GM19452 (cell line): Measurements from ENCODE around the gene TECPR1.

ENCODE experiments used
- ATAC-seq: cut with Tn5 transposase; IDR thresholded peaks from one replicate; pipeline ENCODE4 v1.9.1; 2021; ENCODE audit not compliant: unreplicated experiment

Gene TECPR1

DNA sequence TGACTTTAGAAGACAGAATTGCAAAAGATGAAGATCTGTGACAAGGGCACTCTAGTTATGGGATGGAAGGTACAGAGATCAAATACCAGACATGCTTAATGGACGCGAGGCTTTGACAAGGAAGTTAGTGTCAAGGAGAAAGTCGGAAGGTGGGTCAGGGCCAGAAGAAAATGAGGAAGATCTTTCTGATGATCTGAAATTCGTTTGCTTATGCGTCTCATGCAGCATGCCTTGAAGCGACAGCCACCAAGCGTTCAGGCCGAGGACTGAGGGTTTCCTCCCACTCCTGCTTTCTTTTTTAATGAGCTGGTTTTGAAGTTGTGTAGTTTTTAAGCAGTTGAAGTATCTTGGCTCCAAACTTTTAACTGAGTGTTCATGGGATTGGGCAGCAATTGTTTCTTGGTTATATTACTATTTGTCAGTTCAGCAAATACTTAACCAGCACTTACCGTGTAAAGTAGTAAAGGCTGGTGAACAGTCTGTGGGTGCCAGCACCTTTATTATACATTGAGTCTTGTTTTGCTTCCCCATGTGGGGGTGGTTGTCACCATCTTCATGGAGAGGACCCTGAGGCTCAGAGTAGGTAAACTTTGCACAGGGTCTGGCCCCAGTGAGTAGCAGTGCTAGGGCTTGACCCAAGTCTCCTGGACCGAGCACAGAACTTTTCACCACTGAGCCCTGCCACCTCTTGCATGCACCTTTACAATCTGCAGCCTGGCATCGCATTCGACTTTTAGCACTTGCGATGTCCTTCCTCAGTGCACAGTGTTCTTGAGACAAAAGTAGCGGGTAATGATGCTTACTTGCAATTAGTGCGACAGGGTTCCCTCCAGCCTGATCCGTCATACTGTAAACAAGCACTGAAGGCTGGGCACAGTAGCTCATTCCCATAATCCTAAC, 55.1 kb downstream of the TECPR1 start:
- ATAC-seq: no peak

DNA sequence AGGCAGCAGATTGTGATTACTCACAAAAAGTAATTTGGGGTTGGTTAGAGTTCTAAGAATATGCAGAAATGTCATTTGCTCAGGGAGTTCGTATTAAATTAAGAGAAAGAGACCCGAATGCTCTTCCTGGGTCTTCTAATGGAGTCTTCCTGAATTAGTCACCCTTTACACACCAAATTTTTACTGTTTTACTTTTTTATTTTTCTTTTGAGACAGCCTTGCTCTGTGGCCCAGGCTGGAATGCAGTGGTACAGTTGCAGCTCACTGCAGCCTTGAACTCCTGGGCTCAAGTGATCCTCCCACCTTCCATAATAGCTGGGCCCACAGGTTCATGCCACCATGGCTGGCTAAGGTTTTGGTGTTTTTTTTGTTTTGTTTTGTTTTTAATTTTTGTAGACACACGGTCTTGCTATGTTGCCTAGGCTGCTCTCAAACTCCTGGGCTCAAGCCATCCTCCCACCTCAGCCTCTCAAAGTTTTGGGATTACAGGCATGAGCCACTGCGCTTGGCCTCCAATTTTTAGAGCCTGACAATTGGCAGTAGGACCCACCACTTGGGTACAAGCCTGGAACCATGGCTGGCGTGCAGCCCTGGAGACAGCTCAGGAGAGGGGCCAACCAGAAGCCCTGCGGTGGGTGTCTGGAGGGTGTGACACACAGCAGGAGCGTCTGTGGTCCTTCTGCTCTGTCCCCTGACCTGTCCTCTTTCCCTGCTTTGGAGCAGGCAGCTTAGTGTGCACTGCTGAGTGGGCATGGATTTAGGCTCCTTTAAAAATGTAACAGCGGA, 57.2 kb downstream of the TECPR1 start:
- ATAC-seq: no peak

DNA sequence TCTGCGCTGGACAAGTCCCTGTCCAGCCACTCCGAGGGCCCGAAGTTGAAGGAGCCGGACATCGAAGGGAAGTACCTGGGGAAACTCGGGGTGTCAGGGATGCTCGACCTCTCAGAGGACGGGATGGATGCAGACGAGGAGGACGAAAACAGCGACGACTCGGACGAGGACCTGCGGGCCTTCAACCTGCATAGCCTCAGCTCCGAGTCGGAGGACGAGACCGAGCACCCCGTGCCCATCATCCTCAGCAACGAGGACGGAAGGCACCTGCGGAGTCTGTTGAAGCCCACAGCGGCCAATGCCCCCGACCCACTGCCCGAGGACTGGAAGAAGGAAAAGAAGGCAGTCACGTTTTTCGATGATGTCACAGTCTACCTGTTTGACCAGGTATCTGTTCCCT, 57.8 kb downstream of the TECPR1 start:
- ATAC-seq: no peak

DNA sequence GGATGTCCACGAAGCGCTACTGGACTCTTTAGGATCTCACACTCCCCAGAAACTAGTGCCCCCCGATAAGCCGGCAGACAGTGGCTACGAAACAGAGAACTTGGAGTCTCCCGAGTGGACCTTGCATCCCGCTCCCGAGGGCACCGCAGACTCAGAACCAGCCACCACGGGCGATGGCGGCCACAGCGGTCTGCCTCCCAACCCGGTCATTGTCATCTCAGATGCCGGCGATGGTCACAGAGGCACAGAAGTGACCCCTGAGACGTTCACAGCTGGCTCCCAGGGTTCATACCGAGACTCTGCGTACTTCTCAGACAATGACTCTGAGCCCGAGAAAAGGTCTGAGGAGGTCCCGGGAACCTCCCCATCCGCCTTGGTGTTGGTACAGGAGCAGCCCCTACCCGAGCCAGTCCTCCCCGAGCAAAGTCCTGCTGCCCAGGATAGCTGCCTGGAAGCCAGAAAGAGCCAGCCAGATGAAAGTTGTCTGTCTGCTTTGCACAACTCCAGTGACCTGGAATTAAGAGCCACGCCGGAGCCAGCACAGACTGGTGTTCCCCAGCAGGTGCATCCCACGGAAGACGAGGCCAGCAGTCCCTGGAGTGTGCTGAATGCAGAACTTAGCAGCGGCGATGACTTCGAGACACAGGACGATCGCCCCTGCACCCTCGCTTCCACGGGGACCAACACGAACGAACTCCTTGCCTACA, 58.4 kb downstream of the TECPR1 start:
- ATAC-seq: no peak

DNA sequence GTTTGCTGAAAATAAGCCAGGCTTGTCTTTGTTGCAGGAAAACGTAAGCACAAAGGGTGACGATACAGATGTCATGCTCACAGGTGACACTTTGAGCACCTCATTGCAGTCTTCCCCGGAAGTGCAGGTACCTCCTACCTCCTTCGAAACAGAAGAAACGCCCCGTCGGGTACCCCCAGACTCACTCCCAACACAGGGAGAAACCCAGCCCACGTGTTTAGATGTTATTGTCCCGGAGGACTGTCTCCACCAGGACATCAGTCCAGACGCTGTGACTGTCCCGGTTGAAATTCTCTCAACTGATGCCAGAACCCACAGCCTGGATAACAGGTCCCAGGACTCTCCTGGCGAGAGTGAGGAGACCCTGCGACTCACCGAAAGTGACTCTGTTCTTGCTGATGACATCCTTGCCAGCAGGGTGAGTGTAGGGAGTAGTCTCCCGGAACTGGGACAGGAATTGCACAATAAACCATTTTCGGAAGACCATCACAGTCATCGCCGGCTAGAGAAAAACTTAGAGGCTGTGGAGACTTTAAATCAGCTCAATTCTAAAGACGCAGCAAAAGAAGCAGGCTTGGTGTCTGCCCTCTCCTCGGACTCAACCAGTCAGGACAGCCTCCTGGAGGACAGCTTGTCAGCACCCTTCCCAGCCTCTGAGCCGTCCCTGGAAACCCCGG, 59.1 kb downstream of the TECPR1 start:
- ATAC-seq: no peak

DNA sequence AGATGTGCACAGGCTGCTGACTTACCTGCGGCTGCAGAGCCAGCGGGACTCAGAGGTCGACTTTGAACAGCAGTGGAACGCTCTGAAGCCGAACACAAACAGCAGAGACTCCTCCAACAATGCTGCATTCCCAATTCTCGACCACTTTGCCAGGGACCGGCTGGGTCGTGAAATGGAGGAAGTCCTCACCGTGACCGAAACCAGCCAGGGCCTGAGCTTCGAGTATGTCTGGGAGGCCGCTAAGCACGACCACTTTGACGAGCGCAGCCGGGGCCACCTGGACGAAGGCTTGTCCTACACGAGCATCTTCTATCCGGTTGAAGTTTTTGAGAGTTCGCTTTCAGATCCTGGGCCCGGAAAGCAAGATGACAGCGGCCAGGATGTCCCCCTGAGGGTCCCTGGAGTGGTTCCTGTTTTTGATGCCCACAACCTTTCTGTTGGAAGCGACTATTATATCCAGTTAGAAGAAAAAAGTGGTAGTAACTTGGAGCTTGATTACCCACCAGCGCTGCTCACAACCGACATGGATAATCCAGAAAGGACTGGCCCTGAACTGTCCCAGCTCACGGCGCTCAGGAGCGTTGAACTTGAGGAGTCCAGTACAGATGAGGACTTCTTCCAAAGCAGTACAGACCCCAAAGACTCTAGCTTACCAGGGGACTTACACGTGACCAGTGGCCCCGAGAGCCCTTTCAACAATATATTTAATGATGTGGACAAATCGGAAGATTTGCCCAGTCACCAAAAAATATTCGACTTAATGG, 60.2 kb downstream of the TECPR1 start:
- no peak for ATAC-seq

DNA sequence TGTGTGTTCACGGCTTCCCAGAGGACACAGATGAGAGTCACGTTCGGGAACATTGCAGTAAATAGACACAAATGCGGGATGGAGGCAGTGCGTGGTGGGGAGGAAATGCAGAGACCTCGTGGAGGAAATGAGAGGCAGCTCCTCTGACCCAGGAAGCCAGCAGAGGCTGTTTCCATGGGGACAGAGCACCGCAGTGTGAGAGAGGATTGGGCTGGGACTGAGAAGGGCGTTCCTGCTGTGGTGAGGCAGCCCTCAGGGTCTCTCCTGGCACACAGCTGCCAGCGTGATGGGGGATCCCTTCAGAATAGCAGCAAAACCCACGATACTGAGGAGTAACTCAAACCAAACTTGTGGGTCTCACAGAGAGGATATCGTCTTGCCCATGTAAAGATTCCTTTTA, 62.5 kb downstream of the TECPR1 start:
- no peak for ATAC-seq

DNA sequence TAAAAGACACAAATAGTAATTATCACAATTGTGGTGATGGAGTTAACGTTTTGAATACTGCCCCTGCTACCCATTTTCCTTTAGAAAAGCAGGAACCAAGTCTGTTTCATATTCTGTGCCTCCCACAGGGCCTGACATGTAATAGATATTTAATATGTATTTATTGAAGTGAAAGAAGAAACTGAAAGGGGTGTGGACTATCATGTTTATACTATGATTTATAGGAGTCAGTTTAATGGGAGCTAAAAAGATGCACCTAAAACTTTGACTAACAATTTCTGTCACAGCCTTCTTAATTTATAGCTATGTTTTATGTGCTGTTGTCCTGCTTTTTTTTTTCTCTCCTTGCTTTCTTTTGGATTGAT, 64.9 kb downstream of the TECPR1 start:
- no peak for ATAC-seq

DNA sequence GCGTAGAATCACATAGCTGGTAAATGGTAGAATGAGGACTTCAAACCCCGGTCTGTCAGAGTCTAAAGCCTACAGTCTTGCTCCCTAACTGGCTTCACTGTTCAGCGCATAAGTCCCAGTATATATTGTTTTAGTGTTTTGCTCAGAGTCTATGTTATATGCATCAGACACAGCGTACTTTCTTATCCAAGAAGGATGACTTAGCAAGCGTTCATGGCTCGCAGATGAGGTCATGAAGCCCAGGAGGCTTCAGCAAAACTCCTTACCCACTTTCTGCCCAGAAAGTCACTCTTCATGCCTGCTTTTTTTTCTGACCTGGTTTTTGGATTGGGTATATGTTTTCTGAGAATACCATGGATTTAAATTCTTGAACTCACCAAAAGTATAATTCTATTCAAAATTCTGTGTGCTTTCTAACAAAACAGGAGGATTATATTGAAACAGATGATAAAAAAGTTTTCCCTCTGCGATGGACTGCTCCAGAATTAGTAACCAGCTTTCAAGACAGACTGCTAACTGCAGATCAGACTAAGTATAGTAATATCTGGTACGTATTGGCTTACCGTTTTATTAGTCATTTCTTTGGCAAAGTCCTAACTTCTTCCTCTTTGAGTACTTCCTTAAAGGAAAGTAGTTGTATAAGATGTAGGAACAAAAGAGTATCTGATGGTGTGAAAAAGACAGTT, 65.4 kb downstream of the TECPR1 start:
- ATAC-seq: no peak

DNA sequence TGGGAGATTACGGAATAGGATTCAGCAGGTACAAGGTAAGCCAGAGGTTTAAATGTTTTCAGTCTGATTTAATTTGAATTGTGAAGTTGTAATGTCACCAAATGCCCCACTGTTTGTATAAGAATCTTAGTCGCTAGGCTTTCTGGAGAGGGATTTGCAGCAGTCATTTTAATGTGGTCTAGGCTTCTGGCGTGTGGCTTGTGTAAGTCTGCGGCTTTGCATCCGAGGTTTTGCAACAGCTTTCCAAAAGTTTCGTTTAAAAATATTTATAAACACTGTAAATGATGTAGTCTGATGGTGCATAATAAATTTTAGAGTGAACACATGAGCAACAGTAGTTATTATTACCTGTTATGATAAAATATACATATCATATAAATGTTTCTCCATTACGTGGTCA, 66.9 kb downstream of the TECPR1 start:
- ATAC-seq: no peak

DNA sequence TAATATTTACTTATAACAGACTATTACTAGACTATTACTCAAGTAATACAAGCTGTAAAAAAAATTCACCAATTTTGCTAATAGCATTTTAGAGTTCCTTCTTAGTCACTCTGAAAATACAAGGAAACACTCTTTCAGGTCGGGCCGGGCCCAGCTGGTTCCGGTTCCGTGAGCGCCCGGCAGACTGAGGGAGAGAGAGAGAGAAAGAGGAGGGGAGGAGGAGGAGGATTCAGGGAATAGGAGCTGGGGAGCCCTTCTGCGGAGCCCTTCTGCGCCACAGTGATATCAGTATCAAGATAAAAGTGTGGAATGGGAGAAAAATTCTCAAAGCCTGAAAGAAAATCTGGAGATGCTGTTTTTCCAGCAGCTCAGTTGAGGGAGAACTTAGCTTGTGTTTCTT, 71.3 kb downstream of the TECPR1 start:
- no peak for ATAC-seq

DNA sequence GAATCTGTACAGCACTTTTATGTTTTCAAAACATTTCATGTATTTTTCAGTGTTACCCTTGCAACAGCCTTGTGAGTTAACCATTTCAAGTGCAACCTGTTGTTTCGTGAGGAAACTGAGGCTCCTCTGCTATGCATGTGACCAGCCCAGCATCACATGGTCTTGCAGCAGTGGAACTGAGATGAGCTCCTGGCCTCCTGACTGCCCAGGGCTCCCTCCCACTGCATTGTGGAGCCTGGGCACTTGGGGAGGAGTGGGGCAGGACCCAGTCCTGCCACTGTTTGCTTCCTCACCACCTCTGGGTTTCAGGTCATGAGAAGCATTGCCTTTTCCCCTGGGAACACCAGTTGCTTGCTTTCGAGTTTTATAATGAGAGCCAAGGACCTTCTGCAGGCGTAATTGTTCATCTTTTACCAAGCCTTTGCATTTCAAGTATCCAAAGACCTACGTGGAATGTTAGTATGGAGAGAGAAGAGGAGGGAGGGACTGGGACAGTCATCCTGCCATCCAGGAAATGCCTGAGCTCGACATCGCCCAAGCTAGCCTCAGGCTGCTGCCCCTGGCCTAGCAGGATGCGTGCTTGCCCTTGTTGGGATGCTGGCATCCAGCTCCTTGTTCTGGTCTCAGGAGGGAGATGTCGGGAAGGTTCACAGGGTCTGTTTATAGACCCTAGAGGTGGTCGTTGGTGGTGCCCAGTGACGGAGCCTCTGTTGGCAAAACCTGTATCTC, 73.1 kb downstream of the TECPR1 start:
- no peak for ATAC-seq

DNA sequence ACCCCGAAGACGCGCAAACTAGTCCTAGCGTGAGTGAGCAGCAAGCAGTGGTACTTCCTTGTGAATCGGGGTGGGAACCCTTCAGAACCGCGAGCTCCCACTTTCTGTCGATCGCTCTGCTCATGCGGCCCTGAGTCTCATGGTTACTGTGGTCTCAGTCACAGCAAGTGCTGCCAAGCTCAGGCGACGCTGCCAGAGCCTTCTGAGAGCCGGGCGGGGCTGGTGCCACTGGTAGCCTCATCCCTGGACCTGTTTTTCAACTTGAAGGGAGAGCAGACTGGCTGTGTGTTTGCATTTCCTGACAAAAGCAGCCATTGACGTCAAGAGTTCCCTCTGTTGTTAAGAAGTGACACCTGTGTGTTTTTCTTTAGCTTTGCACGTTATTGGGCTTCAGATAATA, 73.7 kb downstream of the TECPR1 start:
- no peak for ATAC-seq

DNA sequence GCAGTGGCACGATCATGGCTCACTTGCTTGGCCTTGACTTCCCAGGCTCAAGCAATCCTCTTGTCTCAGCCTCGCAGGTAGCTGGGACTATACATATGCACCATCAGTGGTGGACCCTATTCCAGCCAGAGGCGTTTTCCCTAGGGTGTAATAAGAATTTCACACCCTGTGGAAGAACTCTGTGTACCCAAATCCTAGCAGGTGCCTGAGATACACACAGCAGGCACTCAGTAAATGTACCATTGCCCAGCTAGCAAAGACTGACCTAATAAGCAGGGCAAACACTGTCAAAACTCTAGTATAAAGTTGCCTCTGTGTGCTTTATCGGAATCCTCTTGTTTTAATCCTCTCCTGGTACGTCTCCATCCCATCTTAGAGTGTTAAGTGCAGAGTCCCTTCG, 74.5 kb downstream of the TECPR1 start:
- no peak for ATAC-seq

DNA sequence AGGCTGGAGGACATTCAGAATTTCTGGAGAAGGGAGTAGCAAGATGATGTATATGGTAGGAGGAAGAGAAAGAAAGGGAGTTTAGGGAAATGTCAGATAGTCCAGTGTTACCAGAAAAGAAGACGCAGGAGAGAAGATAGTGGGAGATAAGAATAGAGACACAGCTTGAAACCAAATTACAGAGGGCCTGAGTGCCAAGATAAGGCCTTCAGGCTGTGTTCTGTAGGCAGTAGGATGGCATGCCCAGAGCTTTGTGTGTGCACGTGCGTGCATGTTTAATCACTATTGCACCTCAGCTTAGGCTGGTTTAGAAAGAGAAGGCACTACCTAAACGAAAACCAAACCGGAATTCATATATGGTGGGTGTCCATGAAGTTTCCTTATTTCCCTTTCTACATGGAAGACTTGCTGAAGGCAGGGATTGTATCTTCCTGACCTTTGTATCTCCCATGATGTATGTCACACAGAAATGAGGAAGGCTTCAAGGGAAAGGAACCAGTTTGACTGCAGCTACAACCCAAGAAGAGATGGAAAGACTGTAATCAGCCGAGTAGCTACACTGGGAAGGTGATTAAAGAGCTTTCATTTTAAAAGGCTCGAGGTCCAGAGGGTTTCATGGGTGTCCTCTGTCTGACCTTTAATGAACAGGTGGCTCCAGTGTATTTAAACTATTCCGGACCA, 76.6 kb downstream of the TECPR1 start:
- ATAC-seq: no peak

DNA sequence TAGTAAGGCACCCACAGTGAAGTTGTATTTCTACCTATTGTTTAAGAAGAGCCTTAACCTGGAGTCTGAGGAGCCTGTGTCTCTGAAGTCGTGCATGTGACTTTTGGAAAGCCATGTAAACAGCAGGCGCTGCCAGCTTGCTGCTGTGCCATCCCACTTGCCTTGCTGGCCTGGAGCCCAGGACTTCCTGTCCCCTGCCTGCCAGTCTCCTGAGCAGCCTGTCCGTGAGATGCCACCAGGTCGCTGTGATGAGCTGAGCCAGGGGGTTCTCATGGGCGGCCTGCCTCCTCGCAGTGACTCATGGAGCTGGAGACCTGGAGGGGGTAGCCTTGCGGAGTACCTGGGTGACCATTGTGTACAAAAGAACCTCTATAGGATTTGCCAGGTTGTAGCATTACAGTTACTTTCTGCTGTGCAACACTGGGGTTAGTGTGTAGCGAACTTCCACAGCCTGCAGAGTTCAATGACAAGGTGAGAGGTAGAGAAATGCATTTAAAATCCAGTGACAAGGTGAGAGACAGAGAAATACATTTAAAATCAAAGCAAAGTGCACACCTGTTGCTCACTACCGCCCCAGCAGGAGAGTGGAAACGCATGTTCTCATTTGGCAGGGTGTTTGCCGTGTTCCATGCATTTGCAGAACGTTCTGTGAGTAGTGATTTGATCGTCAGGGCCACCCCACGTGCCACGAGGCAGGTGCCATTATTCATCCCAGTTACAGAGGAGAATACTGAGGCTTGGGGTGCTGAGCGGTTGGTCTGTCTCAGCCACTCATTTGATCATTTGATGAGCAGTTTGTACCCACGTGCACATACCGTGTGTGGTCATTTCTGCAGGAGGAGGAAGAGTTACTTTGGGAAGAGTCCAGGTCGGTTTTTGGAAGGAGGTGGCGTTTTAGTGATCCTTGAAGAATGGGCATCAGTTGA, 77.4 kb downstream of the TECPR1 start:
- ATAC-seq: no peak

DNA sequence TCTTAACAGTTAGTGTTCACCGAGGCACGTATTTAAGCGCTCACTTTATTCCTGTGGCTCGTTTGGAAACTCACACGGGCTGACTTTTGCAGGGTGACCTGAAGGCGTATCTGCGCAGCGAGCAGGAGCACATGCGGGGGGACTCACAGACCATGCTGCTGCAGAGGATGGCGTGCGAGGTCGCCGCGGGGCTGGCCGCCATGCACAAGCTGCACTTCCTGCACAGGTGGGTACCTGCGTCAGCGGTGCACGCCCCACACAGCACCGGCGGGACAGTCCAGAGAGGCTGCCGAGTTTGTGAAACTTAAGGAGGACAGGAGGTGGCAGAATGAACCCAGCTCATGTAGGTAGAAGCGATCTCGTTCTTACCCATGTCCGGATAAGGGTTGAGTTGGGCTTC, 80.6 kb downstream of the TECPR1 start:
- no peak for ATAC-seq

DNA sequence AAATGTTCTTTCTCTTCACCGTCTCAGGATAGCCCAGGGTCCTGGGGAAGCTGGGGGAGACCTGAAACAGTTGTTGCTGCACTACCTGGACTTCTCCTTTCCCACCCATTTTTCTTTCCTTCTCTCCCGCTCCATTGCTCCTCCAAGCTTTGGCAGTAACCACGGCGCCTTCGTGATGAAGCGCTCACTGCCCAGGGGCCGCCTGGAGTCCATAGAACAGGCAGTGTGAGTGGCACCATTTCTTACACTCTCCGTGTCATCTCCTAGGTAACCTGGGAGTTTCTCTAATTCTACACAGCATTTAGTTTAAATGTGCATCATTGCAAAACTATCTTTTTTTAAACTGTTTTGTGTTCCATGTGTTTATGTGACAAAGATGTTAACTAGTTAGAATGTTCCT, 81.1 kb downstream of the TECPR1 start:
- ATAC-seq: no peak
